Activated CD4-positive, alpha-beta memory T cell treated with anti-CD3 and anti-CD28 coated beads, Interleukin-2, amount 10 ng/mL, durations not matched to agents 7 days and 5 days (primary cell): ENCODE results near the gene CD48. TPM values are rescaled to one million over a fixed set of nuclear protein-coding genes. Genes with fewer than 3 reads are reported as not detected.

Experiments
- CTCF ChIA-PET: fragments of 350-600 bp; sonication (Branson Sonifier 250); formaldehyde crosslinking; loops from one replicate; lab custom pipeline; 2021; ENCODE audit warnings: antibody characterized with exemption, inconsistent platforms; lab: Charles Lee
- POLR2A ChIA-PET: fragments of 350-600 bp; sonication (Branson Sonifier 250); formaldehyde crosslinking; loops from one replicate; lab custom pipeline; 2021; ENCODE audit warnings: antibody characterized with exemption; lab: Charles Lee
- DNase-seq: peaks from one replicate; pipeline ENCODE4 v3.0.0-alpha.2; 2020
- H3K27ac Mint-ChIP-seq: one replicate; pipeline ENCODE4 v1.8.0; 2021; ENCODE audit warnings: mild to moderate bottlenecking, mixed read lengths
- H3K27me3 Mint-ChIP-seq: one replicate; pipeline ENCODE4 v1.8.0; 2021; ENCODE audit warnings: mixed read lengths
- H3K36me3 Mint-ChIP-seq: one replicate; pipeline ENCODE4 v1.8.0; 2021; ENCODE audit warnings: low read depth, mixed read lengths
- H3K4me1 Mint-ChIP-seq: one replicate; pipeline ENCODE4 v1.8.0; 2021; ENCODE audit warnings: mixed read lengths
- H3K4me3 Mint-ChIP-seq: one replicate; pipeline ENCODE4 v1.8.0; 2021; ENCODE audit warnings: mild to moderate bottlenecking, mixed read lengths
- H3K9me3 Mint-ChIP-seq: one replicate; pipeline ENCODE4 v1.8.0; 2021; ENCODE audit warnings: mixed read lengths
- total RNA-seq, 2 experiments: library from RNA; stranded (reverse); gene quantifications; one replicate each; pipeline ENCODE4 v1.2.3, GENCODE V29; 2021

Gene CD48
- 100 to 1,000 TPM; 403 to 404 TPM for total RNA-seq

GRCh38 chr1:160711602-160712311 lies at the start of gene CD48:
CD48 (minus strand) TSS chr1:160711822; CDS start chr1:160711763, 59 bp downstream.
- H3K4me3 Mint-ChIP-seq, result no peak within 1 kb of the TSS
- no peaks in the 10 kb centered on the region for H3K27me3 Mint-ChIP-seq
- H3K36me3 Mint-ChIP-seq, result no peaks in the 10 kb centered on the region
- no peak within 1 kb of the TSS for H3K27ac Mint-ChIP-seq
- peak; percentile 61 for DNase-seq
- POLR2A ChIA-PET, result interaction anchor here (0.8 to 3.7 kb wide), 19 partner anchors 9 to 125 kb away, joined by 3 to 47 read pairs (median 6); partner anchors contain the start of genes LY9 and SLAMF1
- peaks cover 20% of the 10 kb centered on the region for H3K4me1 Mint-ChIP-seq
- no peaks in the 10 kb centered on the region for H3K9me3 Mint-ChIP-seq
- CTCF ChIA-PET, result interaction anchor here (0.7 to 6.0 kb wide), 10 partner anchors 12 to 242 kb away, joined by 3 to 51 read pairs (median 5); no protein-coding TSS in a partner anchor

GRCh38 chr1:160761046-160761445 lies 49.4 kb upstream of the CD48 start:
- CTCF ChIA-PET, result interaction anchor here (1.6 to 1.7 kb wide), 2 partner anchors 16 to 36 kb away, joined by 3 to 4 read pairs; no protein-coding TSS in a partner anchor
- Mint-ChIP-seq H3K4me1 (peaks cover 18% of the 10 kb centered on the region), H3K36me3 (peaks cover 8% of the 10 kb centered on the region), H3K9me3 (peaks cover 6% of the 10 kb centered on the region), H3K4me3 (no peak overlapping the region), H3K27ac (no peak overlapping the region), H3K27me3 (no peaks in the 10 kb centered on the region)
- POLR2A ChIA-PET, result interaction anchor here (1.1 kb wide), 1 partner anchor 36 kb away, joined by 3 read pairs; no protein-coding TSS in a partner anchor
- no peak for DNase-seq

- Mint-ChIP-seq H3K27ac (no peak overlapping the region), H3K9me3 (peaks cover 6% of the 10 kb centered on the region), H3K27me3 (no peaks in the 10 kb centered on the region), H3K4me3 (no peak overlapping the region), H3K4me1 (peaks cover 23% of the 10 kb centered on the region), H3K36me3 (peaks cover 10% of the 10 kb centered on the region)
- DNase-seq, result no peak
- CTCF ChIA-PET, result interaction anchor here (0.6 to 1.6 kb wide), 3 partner anchors 9 to 35 kb away, joined by 3 to 8 read pairs (median 3); no protein-coding TSS in a partner anchor
- POLR2A ChIA-PET, result no interaction called here
These were observed 48.1 kb upstream of the CD48 start for GRCh38 chr1:160759740-160760139.

- H3K4me3 Mint-ChIP-seq, result no peak overlapping the region
These were observed 46.9 kb upstream of the CD48 start for GRCh38 chr1:160758521-160758920.

GRCh38 chr1:160756849-160757201 lies 45.2 kb upstream of the CD48 start:
- H3K4me1 Mint-ChIP-seq, result peaks cover 28% of the 10 kb centered on the region
- H3K27me3 Mint-ChIP-seq, result no peaks in the 10 kb centered on the region
- H3K9me3 Mint-ChIP-seq, result peaks cover 6% of the 10 kb centered on the region
- peak overlapping the region; percentile 79 for H3K27ac Mint-ChIP-seq
- H3K36me3 Mint-ChIP-seq, result peaks cover 19% of the 10 kb centered on the region
- ChIA-PET POLR2A (interaction anchor here (2.3 kb wide), 1 partner anchor 11 kb away, joined by 9 read pairs; no protein-coding TSS in a partner anchor), CTCF (interaction anchor here (0.8 to 2.5 kb wide), 3 partner anchors 11 to 45 kb away, joined by 3 to 16 read pairs (median 3); partner anchors contain the start of genes CD48 and LY9)
- H3K4me3 Mint-ChIP-seq, result no peak overlapping the region
- no peak for DNase-seq

More at GRCh38 chr1:160758521-160758920, 46.9 kb upstream of the CD48 start:
- DNase-seq, result no peak
- Mint-ChIP-seq H3K36me3 (peaks cover 14% of the 10 kb centered on the region), H3K4me1 (peaks cover 23% of the 10 kb centered on the region), H3K27me3 (no peaks in the 10 kb centered on the region), H3K27ac (no peak overlapping the region), H3K9me3 (peaks cover 6% of the 10 kb centered on the region)
- ChIA-PET CTCF (interaction anchor here (1.4 kb wide), 1 partner anchor 10 kb away, joined by 8 read pairs; no protein-coding TSS in a partner anchor), POLR2A (no interaction called here)

GRCh38 chr1:160755911-160756848 lies 44.6 kb upstream of the CD48 start:
- Mint-ChIP-seq H3K27ac (peak overlapping the region; percentile 79), H3K36me3 (peaks cover 19% of the 10 kb centered on the region), H3K9me3 (peaks cover 6% of the 10 kb centered on the region), H3K4me3 (no peak overlapping the region), H3K27me3 (no peaks in the 10 kb centered on the region), H3K4me1 (peaks cover 33% of the 10 kb centered on the region)
- ChIA-PET CTCF (interaction anchor here (0.7 to 2.5 kb wide), 8 partner anchors 9 to 73 kb away, joined by 3 to 16 read pairs (median 3); partner anchors contain the start of genes CD48 and LY9), POLR2A (interaction anchor here (1.2 to 2.3 kb wide), 3 partner anchors 12 to 45 kb away, joined by 4 to 9 read pairs (median 7); partner anchors contain the start of gene CD48)
- peak; percentile 52 for DNase-seq

GRCh38 chr1:160755461-160755860 lies 43.8 kb upstream of the CD48 start:
- Mint-ChIP-seq H3K4me3 (no peak overlapping the region), H3K27ac (peak overlapping the region; percentile 79), H3K4me1 (peaks cover 40% of the 10 kb centered on the region), H3K36me3 (peaks cover 19% of the 10 kb centered on the region), H3K9me3 (peaks cover 6% of the 10 kb centered on the region), H3K27me3 (no peaks in the 10 kb centered on the region)
- ChIA-PET POLR2A (interaction anchor here (1.2 to 2.3 kb wide), 3 partner anchors 11 to 44 kb away, joined by 4 to 9 read pairs (median 7); partner anchors contain the start of gene CD48), CTCF (interaction anchor here (0.9 to 2.5 kb wide), 5 partner anchors 10 to 72 kb away, joined by 3 to 16 read pairs (median 3); no protein-coding TSS in a partner anchor)
- no peak for DNase-seq

- Mint-ChIP-seq H3K9me3 (peaks cover 6% of the 10 kb centered on the region), H3K27me3 (no peaks in the 10 kb centered on the region), H3K4me1 (peaks cover 48% of the 10 kb centered on the region), H3K4me3 (no peak overlapping the region), H3K27ac (no peak overlapping the region), H3K36me3 (peaks cover 19% of the 10 kb centered on the region)
- DNase-seq, result no peak
- CTCF ChIA-PET, result interaction anchor here (1.1 kb wide), 1 partner anchor 26 kb away, joined by 4 read pairs; no protein-coding TSS in a partner anchor
- POLR2A ChIA-PET, result no interaction called here
These were observed 42.0 kb upstream of the CD48 start for GRCh38 chr1:160753594-160753993.

GRCh38 chr1:160752924-160753323 lies 41.3 kb upstream of the CD48 start:
- peaks cover 19% of the 10 kb centered on the region for H3K36me3 Mint-ChIP-seq
- CTCF ChIA-PET, result interaction anchor here (1.1 kb wide), 1 partner anchor 26 kb away, joined by 4 read pairs; no protein-coding TSS in a partner anchor

GRCh38 chr1:160752406-160752805 lies 40.8 kb upstream of the CD48 start:
- Mint-ChIP-seq H3K4me3 (no peak overlapping the region), H3K36me3 (peaks cover 19% of the 10 kb centered on the region), H3K27ac (no peak overlapping the region), H3K4me1 (peaks cover 46% of the 10 kb centered on the region), H3K9me3 (peaks cover 6% of the 10 kb centered on the region), H3K27me3 (no peaks in the 10 kb centered on the region)
- DNase-seq, result no peak
- ChIA-PET CTCF (interaction anchor here (1.1 kb wide), 1 partner anchor 25 kb away, joined by 4 read pairs; no protein-coding TSS in a partner anchor), POLR2A (no interaction called here)

More at GRCh38 chr1:160752924-160753323, 41.3 kb upstream of the CD48 start:
- Mint-ChIP-seq H3K4me3 (no peak overlapping the region), H3K27me3 (no peaks in the 10 kb centered on the region), H3K4me1 (peaks cover 48% of the 10 kb centered on the region), H3K9me3 (peaks cover 6% of the 10 kb centered on the region), H3K27ac (no peak overlapping the region)
- no peak for DNase-seq
- POLR2A ChIA-PET, result no interaction called here

- Mint-ChIP-seq H3K9me3 (no peaks in the 10 kb centered on the region), H3K27ac (no peak overlapping the region), H3K4me1 (peaks cover 31% of the 10 kb centered on the region), H3K36me3 (peaks cover 8% of the 10 kb centered on the region), H3K4me3 (no peak overlapping the region), H3K27me3 (no peaks in the 10 kb centered on the region)
- CTCF ChIA-PET, result interaction anchor here (1.4 kb wide), 1 partner anchor 17 kb away, joined by 5 read pairs; no protein-coding TSS in a partner anchor
- POLR2A ChIA-PET, result interaction anchor here (1.1 kb wide), 1 partner anchor 17 kb away, joined by 3 read pairs; no protein-coding TSS in a partner anchor
- DNase-seq, result no peak
These were observed 39.0 kb upstream of the CD48 start for GRCh38 chr1:160750608-160751007.

GRCh38 chr1:160748878-160749269 lies 37.3 kb upstream of the CD48 start:
- H3K36me3 Mint-ChIP-seq, result peaks cover 5% of the 10 kb centered on the region
- H3K27me3 Mint-ChIP-seq, result no peaks in the 10 kb centered on the region
- POLR2A ChIA-PET, result no interaction called here

More at GRCh38 chr1:160748878-160749269, 37.3 kb upstream of the CD48 start:
- Mint-ChIP-seq H3K4me1 (peaks cover 47% of the 10 kb centered on the region), H3K4me3 (no peak overlapping the region), H3K9me3 (no peaks in the 10 kb centered on the region), H3K27ac (no peak overlapping the region)
- DNase-seq, result no peak
- CTCF ChIA-PET, result interaction anchor here (0.6 to 2.2 kb wide), 5 partner anchors 10 to 88 kb away, joined by 3 to 7 read pairs (median 5); partner anchors contain the start of gene SLAMF7
